C4-2B (cell line): Measurements from ENCODE around the gene KRT33B.

Experiments
- CTCF ChIP-seq: fragments of 450-650 bp; conservative IDR thresholded peaks from 2 replicates; pipeline ENCODE4 v1.5.1; 2017; ENCODE audit warnings: mild to moderate bottlenecking
- ZFX ChIP-seq: fragments of 450-650 bp; IDR thresholded peaks from 2 replicates; pipeline ENCODE4 v1.6.1; 2017

- TF ChIP-seq CTCF (no peak), ZFX (no peak)
Measured at GRCh38 chr17:41338961-41339485, 30.6 kb downstream of the KRT33B start.
